HG02885 (cell line): ENCODE results near the gene TBC1D16.

Experiments
- ATAC-seq: cut with Tn5 transposase; IDR thresholded peaks from one replicate; pipeline ENCODE4 v1.9.1; 2021; ENCODE audit warnings: mild to moderate bottlenecking; ENCODE audit not compliant: unreplicated experiment, poor library complexity

TBC1D16 gene

DNA sequence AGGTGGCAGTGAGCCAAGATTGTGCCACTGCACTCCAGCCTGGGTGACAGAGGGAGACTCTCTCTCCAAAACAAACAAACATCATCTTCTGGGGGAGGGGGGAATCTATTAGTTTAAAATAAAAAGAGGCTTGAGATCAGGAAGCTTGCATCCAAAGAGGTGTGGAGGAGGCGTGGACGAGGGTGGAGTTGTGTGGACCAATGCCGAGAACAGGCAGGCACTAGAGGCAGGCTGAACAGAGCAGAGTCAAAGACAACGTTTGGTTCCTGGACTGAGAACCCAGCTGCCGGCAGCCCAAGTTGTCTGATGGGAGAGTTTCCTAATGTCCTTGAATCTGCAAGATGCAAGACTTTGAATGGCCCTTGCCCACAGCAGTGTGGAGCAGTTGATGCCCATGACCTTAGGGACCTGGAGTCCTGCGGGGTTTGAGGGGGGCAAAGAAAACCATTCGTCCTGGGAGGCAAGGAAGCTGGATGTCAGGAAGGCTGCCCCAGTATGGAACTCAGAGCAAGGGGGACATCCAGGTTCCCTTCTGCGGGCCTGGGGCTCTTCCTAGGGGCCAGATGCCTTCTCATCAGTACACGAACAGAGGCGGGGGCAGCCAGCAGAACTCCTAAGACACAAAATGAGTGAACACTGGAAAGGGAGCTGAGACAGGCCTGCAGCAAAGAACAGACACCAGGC, 9.2 kb downstream of the TBC1D16 start:
- ATAC-seq = no peak

DNA sequence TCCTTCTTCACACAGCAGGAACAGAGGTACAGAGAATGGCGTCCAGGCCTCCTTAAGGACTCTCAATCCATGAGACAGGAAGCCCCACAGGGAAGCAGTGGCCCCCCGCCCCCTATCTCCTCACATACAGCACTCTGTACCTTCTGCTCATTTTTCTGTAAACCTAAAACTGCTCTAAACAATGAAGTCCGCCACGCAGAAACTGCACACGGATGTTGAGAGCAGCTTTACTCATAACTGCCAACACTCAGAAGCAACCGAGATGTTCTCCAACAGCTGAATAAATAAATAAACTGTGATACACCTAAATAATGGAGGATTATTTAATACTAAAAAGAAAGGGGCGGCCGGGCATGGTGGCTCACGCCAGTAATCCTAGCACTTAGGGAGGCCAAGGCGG, 9.9 kb downstream of the TBC1D16 start:
- no peak for ATAC-seq

DNA sequence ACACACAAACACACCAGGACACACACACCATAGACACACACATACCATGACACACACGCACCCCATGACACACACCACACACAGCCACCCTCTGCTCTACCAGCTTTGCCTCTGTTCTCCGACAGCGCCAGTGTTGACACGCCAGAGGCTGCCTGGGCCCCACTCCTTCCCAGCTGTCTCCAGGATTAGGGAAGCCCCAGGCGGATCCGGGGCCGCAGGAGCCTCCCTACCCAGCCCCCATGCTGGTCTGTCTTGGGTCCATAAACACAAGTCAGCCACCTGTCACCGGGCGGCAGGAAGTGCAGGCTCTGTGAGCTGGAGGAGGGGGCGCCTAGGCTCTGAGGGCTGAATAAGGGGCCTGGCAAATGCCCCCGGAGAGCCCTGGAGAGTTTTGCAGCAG, 10.5 kb downstream of the TBC1D16 start:
- ATAC-seq = no peak

DNA sequence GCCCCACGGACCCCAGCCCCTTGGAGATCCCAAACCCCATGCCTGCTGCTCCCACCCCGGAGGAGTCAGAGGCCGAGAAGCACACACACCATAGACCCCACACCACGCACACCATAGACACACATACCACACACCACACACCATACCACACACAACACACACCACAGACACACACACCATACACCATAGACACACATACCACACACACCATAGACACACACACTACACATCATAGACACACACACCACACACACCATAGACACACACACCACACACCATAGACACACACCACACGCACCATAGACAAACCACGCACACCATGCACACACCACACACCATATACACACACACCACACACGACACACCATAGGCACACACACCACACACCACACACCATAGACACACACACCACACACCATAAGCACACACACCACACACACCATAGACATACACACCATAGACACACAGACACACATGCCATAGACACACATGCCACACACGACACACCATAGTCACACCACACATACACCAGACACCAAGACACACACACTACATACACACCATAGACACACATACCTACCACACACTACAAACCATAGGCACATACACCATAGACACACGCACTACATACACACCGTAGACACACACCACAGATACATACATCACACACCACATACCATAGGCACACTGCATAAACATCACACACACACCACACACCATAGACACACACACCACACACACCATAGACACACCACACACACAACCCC, 11.3 kb downstream of the TBC1D16 start:
- ATAC-seq = no peak

DNA sequence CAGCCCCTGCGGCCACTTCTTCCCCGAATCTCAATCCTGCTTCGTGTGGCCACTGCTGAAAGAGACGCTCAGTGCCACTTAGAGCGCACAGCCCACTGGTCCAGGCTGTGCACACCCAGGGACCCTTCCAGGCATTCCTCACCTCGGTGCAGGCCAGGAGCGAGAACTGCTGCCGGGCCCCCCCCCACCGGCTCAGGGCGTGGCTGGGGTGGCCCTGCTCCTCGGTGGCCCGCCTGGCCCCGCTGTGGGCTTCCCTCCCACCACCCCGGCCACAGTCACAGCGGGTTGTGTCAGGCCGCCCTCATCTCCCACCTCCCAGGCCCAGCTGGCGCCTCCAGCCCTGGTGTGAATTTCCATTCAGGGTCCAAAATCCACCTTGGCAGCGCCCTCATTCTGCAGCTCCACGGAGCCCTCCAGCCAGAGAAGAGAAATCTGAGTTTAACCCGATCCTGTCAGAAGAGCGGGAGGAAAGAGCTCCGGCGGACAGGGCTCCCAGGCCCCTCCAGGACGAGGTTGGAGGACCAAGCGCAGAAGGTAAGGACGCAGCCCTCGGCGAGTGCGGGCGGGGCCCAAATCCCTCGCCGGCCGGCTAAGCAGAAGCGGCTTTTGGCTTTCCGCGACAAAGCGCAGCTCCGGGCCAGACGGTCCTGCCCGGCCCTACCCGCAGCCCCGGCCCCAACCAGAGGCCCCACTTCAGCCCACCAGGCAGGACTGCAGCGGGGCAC, 12.0 kb downstream of the TBC1D16 start:
- no peak for ATAC-seq

DNA sequence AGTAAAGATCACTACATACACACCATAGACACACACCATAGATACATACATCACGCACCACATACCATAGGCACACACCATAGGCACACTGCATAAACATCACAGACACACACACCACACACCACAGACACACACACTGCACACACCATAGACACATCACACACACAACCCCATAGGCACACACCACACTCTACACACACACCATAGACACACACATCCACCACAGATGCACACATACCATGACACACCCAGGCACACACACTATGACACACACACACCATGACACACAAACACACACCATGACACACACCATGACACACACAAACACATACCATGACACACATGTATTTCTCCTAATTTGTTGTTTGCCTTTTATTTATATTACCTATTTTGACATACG, 14.1 kb downstream of the TBC1D16 start:
- ATAC-seq = no peak

DNA sequence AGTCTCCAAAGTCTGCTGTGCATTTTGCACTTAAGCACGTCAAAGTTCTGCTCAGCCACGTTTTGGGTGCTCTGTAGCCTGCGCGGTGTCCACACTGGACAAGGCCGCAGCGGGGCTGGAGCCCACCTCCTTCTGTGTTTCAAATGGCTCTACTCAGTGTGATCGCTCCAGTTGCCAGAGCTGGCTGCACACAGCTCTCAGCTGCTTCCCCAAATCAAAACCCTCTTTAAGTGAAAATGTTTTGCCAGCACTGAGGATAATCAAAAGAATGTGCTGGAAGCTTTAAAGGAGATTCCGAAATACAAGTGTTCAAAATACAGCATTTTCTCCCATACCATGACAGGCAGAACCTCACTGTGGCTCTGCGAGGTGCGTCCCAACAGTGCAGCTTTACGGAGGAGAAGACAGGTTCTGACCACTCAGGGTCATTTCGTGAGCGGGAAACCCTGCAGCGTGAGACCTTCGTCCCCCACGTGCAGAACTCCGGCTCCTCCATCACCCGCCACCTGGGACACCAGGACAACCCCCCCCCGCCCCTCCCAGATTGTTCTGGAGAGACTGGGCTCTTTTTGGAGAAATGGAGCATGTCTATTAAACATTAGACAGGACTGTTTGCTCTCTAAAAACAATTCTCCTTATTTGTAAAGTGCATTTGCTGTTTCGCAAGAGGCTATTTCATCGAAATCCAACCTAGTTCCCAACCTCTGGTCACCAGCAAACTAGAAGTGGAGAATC, 16.6 kb downstream of the TBC1D16 start:
- no peak for ATAC-seq

DNA sequence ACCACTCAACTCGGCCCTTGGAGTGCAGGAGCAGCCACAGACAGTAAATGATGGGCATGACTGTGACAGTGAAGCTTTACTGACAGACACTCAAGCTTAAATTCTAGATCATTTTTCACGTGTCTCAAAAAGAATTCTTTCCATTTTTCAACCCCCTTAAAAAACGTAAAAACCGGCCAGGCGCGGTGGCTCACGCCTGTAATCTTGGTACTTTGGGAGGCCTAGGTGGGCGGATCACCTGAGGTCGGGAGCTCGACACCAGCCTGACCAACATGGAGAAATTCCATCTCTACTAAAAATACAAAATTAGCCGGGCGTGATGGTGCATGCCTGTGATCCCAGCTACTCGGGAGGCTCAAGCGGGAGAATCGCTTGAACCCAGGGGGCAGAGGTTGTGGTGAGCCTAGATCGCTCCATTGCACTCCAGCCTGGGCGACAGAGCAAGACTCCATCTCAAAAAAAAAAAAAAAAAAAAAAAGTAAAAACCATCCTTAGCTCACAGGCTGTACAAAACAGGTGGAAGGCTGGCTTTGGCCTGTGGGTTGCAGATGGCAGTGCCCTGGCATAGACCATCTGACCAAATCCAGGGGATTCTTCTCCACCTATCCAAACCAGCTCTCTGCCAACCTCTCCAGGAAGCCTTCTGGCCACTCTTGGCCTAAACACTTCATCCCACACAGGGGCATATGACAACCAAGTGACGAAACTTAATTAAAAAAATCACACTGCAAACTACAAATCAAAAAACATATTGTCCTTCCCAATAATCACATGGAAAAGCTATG, 18.3 kb downstream of the TBC1D16 start:
- ATAC-seq = no peak

DNA sequence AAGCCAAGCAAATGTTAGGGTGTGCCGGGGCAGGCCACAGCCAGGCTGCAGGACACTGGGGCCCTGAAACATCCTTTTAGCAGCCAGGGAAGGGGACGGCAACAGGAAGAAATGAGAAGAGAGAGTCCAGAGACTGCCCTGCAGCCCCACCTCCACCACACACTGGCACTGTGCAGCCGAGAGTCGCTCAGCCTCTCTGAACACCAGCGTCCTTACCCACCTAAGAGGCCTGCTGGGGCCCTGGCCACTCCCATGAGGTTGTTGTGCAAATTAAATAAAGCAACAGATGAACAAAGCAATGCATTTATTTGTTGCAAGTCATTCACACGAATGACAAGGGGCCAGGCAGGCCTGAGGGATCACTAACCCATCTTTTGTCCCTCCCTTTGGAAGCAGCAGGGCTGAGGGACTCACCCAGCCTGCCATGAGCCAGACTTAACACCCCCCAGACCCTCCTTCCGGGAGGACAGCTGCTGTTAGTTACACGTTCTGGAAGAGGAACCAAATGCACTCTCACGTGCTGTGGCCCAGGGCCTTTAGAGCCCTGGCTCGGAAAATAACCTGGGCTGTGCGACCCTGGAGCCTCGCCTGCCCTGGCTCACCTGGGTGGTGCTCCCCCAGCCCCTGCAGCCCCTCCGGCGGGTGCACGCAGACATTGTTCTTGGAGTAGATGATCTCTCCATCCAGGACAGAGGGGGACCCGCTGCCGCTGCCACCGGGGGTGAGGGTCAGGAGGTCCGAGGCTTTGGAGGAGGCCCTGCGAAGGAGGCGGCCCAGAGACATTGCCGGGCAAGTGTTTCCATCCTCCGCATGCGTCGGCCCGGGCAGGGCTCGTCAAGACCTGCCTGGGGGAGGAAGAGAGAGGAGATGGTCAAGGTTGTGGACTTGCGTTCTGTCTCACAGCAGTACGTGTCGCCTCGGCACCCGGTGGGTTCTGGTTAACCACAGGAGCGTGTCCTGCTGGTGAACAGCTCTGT, 22.6 kb downstream of the TBC1D16 start:
- no peak for ATAC-seq

DNA sequence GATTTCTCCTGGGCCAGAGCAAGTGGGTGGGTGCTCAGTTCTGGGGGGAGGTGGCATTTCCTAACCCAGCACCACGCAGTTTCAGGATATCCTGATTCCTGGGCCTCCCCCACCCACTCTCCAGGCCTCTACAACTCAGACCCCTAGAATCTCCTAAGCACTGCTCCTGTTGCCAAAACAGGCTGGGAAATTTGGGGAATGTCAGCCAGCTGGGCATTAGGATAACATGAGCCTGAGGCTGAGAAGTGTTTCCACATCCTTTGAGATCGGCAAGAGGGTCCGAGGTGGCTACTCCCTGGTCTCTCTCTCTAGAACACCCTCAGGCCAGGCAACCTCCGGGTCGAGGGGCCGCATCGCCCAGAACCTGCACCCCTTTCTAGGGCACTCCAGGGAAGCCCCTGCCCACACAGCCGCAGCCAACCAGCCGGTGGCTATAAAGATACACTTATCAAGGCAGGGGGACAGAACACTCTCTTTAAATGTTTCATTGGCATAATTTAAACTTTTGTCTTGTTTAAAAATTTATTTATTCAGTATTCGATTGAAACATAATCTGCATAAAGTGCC, 23.6 kb downstream of the TBC1D16 start:
- ATAC-seq = no peak

DNA sequence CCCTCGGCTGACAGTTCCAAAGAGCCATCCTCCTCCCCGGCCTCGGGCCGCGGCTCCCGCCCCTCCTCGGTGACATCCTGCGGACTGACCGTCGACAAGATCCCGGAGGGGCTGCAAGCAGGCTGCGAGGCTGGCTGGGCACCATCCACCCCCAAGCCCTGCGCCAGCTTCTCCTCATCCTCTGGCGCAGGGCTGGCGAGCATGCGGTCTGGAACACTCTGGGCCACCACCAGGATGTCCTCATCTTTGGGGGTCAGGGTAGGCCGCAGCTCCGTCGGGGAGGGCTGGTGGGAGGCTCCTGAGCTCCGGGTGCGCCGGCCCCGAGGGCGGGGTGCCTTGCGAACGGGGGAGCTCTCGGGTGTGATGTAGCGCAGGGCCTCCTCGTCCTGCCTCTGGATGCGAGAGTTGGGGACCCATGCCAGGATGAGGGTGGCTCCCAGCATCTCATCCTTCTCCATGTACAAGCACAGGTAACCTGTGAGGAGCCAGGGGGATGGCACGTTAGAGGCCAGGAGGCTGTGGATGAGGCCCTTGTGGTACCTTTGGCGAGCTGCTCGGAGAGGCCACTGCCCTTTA, 25.3 kb downstream of the TBC1D16 start:
- no peak for ATAC-seq

DNA sequence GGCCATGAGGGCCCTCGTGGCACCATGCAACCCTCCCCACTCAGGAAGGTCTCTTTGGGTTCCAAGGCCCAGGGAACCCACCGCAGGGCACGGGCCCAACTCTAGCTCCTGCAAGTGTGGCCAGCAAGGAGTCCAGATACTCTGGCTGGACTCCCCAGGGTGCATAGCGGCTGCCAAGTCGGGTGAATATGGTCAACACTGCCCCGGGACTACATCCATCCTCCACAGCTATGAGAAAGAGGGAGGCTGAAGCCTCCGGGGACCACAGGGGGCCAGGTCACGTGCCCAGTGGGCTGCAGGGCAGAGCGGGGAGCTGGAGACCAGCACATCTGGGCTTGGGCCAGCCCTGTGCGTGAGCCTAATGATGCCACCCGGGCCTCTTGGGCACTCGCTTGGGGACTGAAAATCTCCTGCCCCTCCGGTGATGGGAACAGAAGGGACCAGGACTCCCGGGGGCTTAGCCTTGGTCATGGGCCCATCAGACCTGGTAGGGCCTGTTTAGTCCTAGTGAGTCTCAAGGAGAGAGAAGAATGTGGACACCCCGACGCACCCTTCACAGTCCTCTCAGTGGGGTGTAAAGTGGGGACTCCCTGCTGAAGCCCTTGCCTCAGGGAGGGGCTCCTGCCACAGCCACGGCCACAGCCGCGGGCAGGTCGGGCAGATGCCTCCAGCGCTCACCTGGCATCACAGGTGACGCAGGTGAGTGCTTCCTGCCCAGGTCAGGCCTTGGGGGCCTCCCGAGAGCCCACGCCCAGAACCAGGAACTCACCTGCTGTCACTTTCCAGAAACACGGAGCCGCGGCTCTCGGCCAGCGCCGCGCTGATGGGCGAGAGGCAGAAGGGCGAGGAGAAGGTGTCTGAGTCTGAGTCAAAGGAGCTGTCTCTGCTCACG, 26.0 kb downstream of the TBC1D16 start:
- no peak for ATAC-seq

DNA sequence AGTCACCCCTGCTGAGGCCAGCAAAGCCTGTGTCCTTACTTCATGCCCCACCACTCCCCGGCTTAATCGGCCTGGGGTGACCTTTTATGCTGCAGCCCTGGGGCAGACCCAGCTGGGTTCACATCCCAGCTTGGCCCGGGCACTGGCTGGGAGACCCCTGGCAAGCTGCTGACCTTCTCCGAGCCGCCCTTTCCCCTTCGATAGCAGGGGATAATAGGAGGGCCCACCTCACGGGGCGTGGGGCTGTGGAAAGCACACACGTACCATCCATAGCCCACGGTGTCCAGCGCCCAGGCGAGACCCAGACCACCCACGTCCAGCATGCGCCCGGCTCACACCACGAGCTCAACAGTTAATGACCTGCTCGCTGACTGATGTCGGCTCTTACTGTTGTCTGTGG, 26.8 kb downstream of the TBC1D16 start:
- no peak for ATAC-seq

DNA sequence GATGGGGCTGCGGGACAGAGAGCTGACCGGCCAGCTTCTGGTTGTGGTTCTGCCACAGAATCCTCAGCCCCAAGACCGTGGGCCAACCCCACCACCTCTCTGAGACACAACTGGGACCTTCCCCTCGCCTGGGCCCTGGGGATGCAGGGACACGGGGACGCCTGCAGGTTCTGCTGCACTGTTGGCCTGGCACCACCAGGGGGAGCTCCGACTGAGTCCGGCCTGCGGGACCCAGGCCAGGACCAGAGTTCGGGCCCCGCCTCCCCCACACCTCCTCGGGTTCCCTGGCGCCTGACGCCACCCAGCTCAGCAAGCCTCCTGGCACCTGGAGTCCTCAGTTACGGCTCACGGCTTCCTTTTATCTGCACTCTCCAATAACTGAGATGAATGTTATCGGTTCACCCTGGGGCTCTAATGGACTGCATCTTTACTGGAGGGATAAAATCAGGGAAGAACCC, 27.3 kb downstream of the TBC1D16 start:
- no peak for ATAC-seq

DNA sequence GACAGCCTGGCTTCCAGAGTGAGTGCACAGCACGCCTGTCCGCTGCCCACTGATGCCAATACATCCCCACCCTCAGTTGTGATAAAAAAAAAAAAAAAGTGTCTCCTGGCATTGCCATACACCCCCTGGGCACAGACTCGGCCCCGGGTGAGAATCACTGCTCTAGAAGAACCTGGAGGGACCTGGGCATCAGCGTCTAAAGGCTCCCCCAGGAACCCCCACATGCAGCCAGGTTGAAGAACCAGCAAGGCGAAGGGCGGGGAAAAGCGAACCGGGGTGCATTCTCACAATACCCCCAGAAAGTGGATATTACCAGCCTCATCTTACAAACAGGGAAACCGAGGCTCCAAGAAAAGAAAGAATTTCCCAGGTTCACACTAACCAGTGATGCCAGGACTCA, 27.7 kb downstream of the TBC1D16 start:
- no peak for ATAC-seq

DNA sequence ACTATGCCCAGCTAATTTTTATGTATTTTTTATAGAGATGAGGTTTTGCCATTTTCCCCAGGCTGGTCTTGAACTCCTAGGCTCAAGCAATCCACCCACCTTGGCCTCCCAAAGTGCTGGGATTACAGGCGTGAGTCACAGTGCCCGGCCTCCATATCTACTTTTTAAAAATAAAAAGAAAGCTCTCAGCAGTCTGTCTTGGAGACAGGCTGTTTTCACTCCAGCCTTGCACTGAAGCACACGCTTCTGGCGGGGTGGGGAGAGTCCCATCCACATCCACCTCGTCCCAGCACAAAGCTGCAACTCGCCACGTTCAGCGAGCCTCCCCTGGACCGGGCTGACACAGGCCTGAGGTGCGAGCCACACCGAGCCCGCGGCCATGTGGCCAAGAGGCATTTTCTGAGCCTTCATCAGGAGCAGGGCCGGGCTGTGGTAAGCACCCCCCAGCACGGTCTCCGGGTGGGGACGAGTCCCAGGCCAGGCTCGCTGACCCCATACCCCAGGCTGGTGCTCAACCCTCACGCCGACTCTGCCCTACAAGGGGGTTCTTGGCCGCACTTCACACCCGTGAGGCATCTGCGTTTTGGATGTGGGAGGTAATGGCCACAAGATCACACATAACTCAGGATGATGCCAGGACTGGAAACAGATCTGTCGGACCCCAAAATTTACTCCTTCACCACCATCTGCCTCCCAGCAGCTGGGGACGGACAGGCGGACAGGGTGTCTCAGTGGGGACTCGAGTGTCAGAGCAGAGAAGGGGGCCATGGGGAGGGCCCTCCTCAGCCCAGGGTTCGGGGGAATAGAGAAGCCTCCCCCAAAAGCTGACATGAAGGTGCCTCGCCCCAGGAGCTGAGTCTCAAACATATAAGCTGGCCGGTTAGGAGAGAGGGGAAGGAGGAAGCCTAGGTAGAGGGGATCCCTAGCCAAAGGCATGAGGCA, 28.6 kb downstream of the TBC1D16 start:
- no peak for ATAC-seq
